HG03280 (cell line): Measurements from ENCODE around the gene COG2.
"Not testable (repeated sequence)": the region's sequence is repeated elsewhere in the genome, so short reads cannot be mapped to it uniquely, and the experiment has no call there.

Experiments
- ATAC-seq: cut with Tn5 transposase; IDR thresholded peaks from one replicate; pipeline ENCODE4 v1.9.1; 2021; ENCODE audit warnings: mild to moderate bottlenecking, moderate library complexity; ENCODE audit not compliant: unreplicated experiment

Gene COG2, protein sequence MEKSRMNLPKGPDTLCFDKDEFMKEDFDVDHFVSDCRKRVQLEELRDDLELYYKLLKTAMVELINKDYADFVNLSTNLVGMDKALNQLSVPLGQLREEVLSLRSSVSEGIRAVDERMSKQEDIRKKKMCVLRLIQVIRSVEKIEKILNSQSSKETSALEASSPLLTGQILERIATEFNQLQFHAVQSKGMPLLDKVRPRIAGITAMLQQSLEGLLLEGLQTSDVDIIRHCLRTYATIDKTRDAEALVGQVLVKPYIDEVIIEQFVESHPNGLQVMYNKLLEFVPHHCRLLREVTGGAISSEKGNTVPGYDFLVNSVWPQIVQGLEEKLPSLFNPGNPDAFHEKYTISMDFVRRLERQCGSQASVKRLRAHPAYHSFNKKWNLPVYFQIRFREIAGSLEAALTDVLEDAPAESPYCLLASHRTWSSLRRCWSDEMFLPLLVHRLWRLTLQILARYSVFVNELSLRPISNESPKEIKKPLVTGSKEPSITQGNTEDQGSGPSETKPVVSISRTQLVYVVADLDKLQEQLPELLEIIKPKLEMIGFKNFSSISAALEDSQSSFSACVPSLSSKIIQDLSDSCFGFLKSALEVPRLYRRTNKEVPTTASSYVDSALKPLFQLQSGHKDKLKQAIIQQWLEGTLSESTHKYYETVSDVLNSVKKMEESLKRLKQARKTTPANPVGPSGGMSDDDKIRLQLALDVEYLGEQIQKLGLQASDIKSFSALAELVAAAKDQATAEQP

DNA sequence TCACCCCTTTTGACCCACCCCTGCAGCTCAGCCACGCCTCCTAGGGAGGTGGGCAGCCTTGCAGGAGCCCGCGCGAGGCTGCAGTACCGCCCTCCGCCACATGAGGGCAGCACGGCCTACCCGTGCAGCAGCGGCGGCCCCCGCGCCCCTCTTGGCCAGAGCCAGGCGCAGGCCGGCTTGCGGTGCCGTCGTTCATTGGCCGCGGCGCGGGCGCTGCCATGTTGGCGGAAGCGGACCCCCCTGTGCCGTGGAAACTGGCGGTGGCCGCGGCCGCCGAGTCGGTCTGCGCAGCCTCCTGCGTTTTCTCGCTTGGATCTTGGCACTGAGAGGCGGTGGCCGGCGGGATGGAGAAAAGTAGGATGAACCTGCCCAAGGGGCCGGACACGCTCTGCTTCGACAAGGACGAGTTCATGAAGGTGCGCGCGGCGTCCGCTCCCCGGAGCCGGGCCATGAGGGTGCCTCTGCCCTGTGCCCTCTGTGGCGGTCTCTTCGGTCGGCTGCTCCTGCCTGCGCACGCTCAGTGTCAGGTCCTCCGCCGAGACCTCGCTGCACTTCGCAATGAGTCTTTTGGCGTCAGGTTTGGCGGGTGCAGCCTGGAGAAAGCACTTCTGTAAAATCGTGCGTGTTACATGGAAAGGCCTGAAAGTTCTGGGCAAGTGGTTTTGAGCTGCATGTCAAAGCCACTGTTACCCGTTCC is at the start of gene COG2:
TSS of gene COG2 (plus strand) at position 219 of the 697 bp plus-strand sequence. CDS start at position 345, 126 bp downstream.
- ATAC-seq: peak; percentile 97

DNA sequence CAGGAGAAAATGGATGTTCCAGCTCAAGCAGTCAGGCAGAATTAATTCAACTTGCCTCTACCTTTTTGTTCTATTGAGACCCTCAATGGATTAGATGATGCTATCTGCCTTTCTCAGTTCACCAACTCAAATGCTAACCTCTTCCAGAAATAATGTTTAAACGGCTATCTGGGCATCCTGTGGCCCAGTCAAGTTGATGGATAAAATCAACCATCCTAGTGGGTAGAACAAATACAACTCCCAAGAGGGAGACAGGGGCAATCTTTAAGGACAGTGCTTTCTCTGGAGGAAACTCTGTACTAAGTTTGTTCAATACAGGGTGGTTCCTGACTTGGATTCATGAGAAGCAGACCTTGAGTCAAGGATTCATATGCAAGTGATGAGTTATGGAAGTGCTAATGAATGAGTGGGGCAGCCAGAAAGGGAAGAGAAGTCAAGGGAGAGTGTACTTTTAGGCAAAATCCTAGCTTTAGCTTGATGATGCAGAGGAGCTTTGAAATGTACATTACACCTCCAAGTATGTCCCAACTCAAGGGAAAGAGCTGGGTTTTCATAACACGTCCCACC is 49.4 kb upstream of the COG2 start:
- no peak for ATAC-seq

DNA sequence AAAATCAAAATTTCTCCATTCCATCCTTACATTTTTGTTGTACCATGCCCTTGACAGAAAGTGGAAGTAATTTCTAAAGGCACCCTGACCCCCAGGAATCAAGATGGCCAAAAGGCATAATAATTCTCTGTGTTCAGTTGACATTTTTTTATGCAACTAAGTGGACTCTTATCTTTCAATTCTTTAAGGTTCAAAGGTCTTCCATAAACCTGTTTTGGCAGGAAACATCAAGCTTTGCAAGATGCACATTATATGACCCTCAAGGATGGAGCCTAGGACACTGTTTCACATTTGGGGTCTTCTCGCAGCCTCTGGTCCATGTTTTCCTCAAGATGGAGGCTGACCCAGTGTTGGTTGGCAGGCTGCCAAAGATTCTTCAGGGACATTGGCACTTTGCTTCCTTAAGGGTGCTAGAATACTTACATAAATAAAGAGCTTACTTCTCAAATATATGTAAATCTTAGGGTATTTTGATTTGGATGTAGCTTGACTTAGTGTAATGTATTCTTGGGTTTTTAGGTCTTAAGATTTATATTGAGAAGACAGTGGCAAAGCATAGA is 48.0 kb upstream of the COG2 start:
- ATAC-seq: no peak

DNA sequence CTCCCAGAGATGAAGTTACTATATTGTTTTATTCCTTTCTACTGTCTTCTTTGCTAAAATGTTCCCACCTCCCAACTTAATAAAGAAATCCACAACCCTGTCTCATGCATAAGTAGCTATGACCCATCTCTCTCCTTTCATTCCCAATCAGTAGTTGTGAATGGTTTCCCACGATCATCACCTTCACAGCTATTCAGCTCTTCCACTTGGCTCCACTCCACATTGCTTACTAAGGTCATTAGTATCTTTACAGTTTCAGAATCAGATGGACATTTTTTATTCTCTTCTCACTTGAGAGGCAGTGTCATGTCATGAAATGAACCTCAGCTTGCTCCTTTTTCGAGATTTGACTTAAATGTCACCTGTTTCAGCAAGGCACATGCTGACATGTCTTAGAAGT is 47.1 kb upstream of the COG2 start:
- ATAC-seq: no peak

DNA sequence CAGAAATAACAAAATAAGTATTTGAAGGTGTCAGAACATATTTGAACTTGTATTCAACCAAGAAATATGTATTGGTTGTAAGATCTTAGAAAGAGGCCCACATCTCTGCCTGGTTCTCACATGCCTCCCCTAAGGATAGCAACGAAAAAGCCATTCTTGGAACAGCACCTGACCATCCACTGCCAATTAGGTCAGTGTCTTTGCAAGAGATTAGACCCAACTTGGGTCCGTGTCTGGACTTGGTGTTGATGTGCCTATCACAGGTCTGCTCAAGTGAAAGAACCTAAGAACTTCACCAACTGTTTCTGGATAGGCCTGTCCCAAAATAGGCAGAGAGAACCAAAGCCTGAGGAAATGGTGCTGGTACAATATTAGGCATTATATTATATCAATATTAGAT is 46.0 kb upstream of the COG2 start:
- ATAC-seq: no peak

DNA sequence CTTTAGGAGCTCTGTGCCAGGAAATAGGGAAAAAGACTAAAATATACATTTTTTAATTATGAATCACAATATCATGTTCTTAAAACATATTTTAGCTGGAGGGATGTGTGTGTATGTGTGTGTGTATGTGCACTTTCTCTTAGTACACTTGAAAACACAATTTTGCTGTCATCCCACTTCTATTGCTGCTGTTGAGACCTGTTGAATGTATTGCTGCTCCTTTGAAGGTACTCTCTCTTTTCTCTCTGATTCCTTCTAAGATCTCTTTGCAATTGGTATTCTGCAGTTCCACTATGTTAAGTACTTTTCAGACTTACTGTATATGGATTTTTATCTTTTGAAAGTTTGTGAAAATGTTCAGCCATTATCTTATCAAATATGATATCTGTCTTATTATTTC is 43.5 kb upstream of the COG2 start:
- ATAC-seq: no peak

DNA sequence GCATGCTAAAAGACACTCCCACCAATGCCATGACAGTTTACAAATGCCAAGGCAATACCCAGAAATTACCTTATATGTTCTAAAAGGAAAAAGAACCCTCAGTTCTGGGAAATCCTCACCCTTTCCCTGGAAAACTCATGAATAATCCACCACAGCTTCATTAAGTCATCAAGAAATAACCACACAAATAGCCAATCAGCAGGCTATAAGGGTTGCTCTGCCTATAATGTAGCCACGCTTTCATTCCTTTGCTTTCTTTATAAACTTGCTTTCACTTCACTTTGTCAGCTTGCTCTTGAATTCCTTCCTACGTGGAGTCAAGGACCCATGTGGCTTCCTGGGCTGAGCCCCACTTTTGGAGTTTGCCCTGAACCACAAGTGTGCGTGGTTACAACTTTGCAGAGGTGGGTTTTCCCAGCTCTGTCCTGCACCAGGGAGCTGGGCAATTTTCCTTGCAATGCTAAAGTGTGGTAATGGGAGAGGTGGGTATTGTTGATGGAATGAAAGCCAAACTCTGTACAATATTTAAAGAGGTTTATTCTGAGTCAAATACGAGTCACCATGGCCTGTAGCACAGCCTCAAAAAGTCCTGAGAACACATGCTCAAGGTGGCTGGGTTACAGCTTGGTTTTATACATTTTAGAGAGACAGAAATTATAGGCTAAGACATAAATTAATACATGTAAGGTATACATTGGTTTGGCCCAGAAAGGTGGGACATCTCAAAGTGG is 42.2 kb upstream of the COG2 start:
- no peak for ATAC-seq

DNA sequence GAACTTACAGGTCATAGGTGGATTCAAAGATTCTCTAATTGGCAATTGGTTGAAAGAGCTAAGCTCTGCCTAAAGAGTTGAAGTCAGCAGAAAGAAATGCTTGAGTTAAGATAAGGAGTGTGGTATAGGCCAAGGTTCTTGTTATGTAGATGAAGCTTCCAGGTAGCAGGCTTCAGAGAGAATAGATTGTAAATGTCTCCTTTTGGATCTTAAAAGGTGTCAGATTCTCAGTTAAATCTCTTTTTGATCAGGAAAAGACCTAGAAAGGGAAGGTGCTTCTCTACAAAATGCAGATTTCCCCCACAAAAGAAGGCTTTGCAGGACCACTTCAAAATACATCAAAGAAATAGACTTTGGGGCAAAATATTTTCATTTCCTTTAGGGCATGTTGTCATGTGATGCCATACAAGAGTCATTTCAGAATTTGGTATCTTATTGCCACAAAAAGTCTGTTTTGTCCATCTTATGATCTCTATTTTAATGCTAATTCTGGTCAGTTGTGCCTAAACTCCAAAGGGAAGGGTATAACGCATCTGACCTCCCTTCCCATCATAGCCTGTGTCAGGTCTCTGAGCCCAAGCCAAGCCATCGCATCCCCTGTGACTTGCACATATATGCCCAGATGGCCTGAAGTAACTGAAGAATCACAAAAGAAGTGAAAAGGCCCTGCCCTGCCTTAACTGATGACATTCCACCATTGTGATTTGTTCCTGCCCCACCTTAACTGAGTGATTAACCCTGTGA is 41.5 kb upstream of the COG2 start:
- not testable (repeated sequence) for ATAC-seq

DNA sequence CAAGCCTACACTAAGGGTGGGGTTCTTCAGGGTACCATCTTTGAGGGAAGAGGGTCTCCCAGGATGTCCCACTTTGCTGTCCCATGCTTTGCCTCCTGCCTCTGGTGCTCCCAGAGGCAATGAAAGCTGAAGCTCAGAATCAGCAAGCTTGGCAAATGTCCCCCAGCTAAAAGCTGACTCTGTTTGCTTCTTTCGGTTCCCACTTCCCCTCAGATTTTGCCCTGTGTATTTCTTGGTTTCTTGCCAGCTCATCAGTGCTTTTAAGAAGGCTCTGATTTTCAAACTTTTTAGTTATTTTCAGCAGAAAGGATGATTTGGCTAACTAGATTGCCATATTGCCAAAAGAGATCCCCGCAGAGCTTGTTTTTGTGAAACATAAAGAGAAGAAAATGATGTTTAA is 33.1 kb upstream of the COG2 start:
- ATAC-seq: no peak

DNA sequence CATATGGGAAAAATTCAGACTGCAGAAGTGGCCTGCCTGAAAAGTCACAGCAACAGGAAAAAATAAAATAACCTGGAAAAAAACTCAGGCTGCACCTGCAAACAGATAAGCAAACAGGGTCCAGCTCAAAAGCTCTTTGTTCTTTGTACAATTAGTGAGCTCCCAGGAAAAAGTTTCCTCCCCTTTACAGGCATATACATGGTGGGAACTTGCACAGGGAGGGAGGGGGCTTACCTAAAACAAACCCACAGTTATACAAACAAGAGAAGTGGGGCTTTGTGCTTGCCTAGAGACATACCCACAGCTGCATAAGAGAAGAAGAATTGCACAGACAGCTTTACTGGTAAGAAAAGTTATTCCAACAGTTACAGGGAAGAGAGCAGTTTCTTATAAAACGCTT is 31.7 kb upstream of the COG2 start:
- no peak for ATAC-seq

DNA sequence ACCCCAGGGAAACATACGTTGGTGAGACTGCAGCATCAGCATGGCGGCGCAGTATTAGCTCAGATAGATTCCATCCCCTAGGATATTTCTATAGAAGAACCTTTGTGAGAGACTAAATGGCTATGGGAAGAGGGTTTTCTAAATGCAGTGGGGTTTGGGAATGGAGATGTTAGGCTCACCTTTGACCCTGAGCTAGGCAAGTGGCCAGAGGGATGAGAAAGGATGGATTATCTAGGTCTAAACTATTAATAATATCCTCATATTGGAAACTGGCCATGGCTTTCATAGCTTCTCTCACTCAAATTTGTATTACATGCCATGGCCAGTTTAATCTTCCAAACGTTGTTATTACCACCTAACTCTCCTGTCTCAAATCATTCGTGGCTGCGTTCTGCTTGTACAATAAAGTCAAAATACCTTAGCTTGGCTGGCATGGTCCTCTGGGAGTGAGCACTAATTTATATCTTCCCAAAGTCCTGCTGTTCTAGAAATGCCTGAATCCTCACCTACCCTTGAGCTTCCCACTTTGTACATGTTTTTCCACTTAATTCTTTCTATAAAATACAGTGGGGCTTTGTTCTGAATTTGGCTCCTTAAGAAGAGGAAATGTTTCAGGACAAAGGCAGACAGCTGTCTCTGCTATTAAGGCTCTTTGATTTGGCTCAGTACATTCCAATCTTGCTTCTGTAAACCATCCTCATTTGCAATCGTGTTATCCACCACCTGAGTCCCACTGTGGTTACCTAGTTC is 31.0 kb upstream of the COG2 start:
- no peak for ATAC-seq

DNA sequence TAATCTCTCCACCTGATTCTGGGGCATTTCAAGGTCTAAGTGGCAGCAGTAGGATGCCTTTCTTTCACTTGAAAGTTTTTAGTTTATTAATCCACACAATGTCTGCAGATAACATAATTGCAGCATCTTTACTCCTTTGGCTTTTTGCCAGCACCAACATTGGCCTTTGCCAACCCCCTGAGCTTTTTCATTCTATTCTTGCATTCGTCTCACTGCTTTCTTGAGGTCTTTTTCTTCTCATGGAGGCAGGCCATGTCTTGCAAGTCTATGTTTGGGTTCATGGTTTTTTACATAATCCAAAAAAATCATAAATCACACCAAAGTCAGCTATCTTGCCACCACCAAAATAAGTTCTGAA is 30.4 kb upstream of the COG2 start:
- ATAC-seq: no peak

DNA sequence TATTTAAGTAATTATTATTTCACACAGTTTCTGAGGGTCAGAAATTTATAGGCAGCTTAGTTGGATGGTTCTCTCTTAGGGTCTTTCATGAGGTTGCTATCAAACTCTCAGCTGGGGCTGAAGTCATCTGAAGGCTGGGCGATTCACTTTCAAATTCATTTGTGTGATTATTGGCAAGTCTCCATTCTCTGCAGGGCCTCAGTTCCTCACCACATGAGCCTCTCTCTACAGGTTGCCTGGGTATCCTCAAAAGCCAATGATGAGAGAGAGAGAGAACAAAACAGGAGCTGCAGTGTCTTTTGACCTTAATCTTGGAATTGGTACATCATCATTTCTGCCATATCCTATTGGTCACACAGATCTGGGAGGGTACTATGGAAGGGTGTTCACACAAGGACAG is 29.6 kb upstream of the COG2 start:
- no peak for ATAC-seq

DNA sequence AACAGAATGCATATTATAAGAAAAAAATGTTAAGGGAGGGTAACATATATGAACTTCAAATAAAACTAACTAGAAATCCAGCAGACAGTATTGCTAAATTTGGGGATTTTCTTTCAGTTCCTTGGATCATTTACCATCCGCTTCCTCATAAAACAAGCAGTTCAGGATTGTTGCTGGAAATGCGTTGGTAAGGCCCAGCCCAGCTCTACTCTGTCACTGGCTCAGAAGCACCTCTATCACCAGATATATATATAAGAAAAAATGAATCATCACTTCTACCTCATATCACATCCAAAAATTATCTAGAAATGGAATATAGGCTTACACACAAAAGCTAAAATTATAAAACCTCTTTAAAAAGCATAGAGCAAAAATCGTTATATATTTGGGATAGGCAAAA is 28.2 kb upstream of the COG2 start:
- ATAC-seq: no peak

DNA sequence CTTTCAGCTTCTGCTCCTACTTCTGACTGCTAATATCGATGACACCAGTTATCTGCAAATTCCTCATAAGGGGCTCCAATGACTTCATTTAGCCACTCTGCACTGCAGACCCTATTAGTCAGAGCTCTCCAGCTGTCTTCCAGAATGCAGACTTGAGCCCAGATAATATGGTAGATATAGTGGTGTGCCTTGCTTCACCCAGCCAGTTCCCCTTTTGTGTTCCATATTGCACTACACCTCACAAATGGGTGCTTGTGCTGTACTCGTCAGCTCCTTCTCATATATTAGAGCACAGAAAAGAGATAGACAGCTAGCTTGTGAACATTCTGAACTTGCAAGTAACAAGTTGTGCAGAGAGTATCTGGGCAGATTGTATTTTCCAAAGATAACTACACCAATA is 23.7 kb upstream of the COG2 start:
- ATAC-seq: no peak

DNA sequence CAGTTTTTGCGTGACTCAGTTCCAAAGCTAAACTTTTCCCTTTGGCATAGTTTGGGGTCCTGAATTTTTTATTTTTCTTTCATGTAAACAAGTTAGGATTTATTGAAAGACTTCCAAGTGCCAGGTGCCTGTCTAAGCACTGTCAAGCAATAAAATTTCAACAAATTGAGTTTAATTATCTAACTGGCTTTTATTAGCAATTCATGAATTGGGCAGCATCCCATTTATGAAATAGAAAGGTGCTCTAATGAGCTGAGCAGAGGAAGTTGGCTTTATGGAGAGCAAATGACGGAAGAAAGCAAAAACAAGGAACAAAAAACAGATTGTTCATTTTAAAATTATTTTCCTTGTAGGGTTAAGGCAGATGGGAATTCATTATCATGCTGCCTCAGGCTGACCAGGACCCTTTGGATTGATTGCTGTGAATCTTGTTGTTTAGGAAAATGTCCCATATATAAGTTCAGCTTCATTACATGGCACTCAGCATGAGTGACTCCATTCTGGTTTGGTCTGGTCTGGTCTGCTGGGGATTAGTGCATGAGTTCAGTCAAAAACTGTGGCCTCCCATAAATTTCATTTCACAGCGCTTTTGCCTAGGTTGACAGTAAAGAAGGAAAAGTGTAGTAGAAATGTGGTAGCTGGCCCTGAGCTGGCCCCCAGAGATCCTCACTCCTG is 21.5 kb upstream of the COG2 start:
- ATAC-seq: no peak

DNA sequence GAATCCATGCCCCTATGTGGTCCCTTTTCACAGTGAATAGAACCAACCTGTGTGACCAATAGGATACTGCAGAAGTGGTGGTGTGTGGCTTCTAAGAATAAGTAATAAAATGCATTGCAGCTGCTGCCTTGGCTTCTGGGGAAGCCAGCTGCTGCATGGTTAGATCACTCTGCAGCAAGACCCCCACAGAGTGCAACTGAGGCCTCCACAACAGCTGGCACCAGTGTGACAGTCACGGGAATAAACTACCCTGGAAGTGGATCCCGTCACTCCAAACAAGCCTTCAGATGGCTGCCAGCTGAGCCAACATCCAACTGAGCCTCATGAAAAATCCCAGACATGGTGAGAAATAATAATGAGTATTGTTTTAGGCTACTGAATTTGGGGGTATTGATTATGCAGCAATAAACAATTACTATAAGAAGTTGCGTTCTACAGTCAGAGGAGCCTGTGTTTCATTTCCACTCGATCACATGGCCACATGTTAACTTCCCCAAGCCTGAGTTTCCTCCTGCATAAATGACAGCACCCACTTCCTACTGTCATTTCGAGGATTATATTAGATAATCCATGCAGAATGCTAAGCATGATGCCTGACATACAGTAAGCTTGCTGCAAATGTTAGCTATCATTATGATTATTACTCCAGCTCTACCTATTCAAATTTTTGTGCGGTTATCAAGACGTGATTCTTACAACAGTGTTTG is 20.8 kb upstream of the COG2 start:
- ATAC-seq: no peak

DNA sequence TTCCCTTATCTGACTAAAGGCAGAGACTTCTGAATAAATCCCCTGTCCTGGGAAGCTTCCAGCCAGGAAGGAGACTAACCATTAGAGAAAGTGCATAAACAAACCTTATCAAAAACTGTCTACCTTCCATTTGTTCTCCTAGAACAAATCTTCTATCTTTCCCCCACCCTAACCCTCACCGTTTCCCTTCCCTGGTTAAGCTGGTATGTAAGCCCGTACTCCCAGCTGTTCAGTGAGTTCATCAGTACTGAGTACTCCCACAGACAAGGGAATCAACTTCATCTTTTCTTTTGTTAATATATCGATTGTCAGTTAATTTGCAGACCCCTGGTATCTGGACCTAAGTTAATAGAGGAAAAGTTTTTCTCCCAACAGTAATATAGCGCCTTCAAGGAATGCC is 20.1 kb upstream of the COG2 start:
- no peak for ATAC-seq
